Stimulated activated naive B cell treated with anti-CD40 and anti-IgM and Interleukin-4, amounts not matched to agents 10 μg/mL and 1 μg/mL and 100 μg/mL, for 72 hours (primary cell): ENCODE results near the gene ARHGAP28.
"Not testable (repeated sequence)": the region's sequence is repeated elsewhere in the genome, so short reads cannot be mapped to it uniquely, and the experiment has no call there.

Experiments
- ATAC-seq, 2 donors: fragments of 150-1000 bp; cut with Tn5 transposase; replicated peaks; 2 replicates each; pipeline ENCODE4 v1.10.0; 2021; ENCODE audit warnings: moderate library complexity in 1 of 2
- DNase-seq: peaks from one replicate; pipeline ENCODE4 v3.0.0; 2021
- H3K27ac Mint-ChIP-seq: one replicate; pipeline ENCODE4 v1.8.0; 2022; ENCODE audit warnings: mild to moderate bottlenecking, mixed read lengths
- H3K27me3 Mint-ChIP-seq, 2 donors: one replicate each; pipeline ENCODE4 v1.8.0; 2022; ENCODE audit warnings: mixed read lengths in 2 of 2
- H3K36me3 Mint-ChIP-seq, 2 donors: one replicate each; pipeline ENCODE4 v1.8.0; 2022; ENCODE audit warnings: mixed read lengths in 2 of 2, mild to moderate bottlenecking in 1 of 2
- H3K4me1 Mint-ChIP-seq, 2 donors: one replicate each; pipeline ENCODE4 v1.8.0; 2022; ENCODE audit warnings: mixed read lengths in 2 of 2, mild to moderate bottlenecking in 1 of 2
- H3K4me3 Mint-ChIP-seq, 2 donors: one replicate each; pipeline ENCODE4 v1.8.0; 2022; ENCODE audit warnings: mild to moderate bottlenecking in 2 of 2, mixed read lengths in 2 of 2, moderate library complexity in 1 of 2
- H3K9me3 Mint-ChIP-seq, 2 donors: one replicate each; pipeline ENCODE4 v1.8.0; 2022; ENCODE audit warnings: mixed read lengths in 2 of 2, mild to moderate bottlenecking in 1 of 2

ARHGAP28 gene

DNA sequence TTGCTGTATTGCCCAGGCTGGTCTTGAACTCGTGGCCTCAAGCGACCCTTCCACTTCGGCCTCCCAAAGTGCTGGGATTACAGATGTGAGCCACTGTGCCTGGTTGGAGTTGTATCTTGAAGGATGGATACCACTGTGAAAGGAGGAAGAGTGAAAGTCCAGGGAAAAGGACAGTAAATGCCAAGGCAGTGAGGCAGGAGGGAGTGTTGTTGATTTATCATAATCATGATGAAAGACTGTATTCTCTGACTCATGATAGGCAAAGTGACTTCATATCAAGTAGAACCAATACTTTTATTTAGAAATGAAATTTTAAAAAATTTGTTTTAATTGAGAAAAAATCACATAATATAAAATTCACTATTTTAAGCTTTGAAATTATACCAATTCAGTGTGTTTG, 162.3 kb downstream of the ARHGAP28 start:
- no peaks in the 10 kb centered on the region for H3K36me3 Mint-ChIP-seq
- no peak overlapping the region for H3K4me3 Mint-ChIP-seq
- no peak overlapping the region for H3K27ac Mint-ChIP-seq
- H3K9me3 Mint-ChIP-seq: no peaks in the 10 kb centered on the region
- DNase-seq (no peak), ATAC-seq (no peak)
- no peaks in the 10 kb centered on the region for H3K27me3 Mint-ChIP-seq
- no peaks in the 10 kb centered on the region for H3K4me1 Mint-ChIP-seq

DNA sequence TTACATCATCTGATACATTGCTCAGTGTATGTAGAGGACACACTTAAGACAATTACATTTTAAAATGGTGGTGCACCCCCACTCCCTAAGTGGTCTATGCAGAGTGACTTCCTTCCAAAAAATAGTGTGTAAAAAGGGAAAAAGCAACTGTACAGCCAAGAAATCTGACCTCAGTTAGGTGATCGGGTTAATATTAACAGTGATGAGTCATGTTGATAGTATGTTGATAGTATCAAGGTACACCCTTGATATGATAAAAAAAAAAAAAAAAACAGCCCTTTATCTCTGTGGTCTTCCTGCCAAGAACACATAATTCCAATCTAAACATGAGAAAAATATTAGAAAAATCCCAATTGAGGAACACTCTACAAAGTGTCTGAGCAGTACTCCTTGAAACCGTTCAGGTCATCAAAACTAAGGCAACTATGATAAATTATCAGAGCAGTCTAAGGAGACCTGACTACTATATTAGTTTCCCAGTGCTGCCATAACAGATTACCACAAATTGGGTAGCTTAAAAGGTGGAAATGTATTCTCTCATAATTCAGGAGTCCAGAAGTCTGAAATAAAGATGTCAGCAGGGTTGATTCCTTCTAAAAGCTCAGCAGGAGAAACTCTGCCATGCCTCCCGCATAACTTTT, 171.9 kb downstream of the ARHGAP28 start:
- Mint-ChIP-seq H3K4me1 (no peaks in the 10 kb centered on the region), H3K4me3 (no peak overlapping the region), H3K9me3 (peaks cover 10 to 16% of the 10 kb centered on the region in 2 donors), H3K36me3 (peaks cover 3 to 4% of the 10 kb centered on the region in 2 donors), H3K27me3 (peaks cover 0 to 3% of the 10 kb centered on the region in 2 donors), H3K27ac (no peak overlapping the region)
- ATAC-seq (no peak), DNase-seq (no peak)

DNA sequence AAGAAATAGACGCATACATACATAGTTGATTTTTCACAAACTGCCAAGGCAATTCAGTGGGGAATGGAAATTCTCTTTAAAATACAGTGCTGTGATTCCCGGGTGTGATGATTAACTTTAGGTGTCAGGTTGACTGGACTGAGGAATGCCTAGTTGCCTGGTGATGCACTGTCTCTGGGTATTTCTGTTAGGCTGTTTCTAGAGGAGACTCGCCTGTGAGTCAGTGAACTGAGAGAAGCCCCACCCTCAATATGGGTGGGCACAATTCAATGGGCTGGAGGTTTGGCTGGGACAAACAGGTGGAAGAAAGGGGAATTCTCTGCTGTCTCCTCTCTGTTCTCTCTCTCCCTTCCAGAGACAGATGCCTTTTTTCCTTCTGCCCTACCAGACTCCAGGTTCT, 187.6 kb downstream of the ARHGAP28 start:
- Mint-ChIP-seq H3K4me1 (no peaks in the 10 kb centered on the region), H3K27me3 (peaks cover 10 to 25% of the 10 kb centered on the region in 2 donors), H3K9me3 (peaks cover 2 to 4% of the 10 kb centered on the region in 2 donors), H3K27ac (no peak overlapping the region), H3K4me3 (no peak overlapping the region), H3K36me3 (peaks cover 0 to 4% of the 10 kb centered on the region in 2 donors)
- ATAC-seq (no peak), DNase-seq (no peak)

DNA sequence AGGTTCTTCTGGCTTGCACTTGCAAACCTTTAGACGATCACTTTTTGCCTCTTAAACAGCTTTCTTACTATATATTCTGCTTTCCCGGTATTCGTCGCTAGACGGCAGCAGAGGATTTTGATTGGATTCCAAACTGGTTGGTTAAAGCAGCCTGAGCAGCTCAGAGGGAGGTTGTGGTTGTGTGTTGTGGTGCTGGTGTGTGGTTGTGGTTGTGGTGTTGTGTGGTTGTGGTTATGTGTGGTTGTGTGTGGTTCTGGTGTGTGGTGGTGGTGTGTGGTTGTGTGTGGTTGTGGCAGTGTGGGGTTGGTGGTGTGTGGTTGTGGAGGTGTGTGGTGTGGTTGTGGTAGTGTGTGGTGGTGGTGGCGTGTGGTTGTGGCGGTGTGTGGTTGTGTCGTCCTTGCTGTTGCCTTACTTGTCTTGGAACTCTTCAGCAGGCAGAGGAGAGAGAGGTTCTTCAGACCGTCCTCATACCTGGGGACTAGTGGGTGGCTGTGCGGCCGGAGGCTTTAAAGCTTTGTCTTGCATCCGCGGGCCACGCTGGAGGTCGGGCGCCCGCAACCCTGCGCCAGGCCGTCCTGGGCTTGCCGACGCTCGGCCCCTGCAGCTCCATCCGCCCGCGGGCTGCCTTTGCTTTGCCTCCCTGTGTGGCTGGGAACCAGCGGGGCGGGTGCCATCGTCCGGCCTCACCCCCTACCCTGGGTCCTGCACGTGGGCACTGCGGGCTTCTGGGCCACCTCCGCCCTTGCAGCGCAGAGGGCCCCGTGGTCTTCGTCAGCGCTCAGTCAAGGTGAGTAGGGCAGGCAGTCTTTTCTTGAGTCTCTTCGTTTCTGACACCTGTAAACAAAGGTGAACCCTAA, 190.8 kb downstream of the ARHGAP28 start:
- H3K9me3 Mint-ChIP-seq: peaks cover 5 to 8% of the 10 kb centered on the region in 2 donors
- H3K27me3 Mint-ChIP-seq: peaks cover 10 to 25% of the 10 kb centered on the region in 2 donors
- ATAC-seq (peak; percentile 38 to 52), DNase-seq (peak; percentile 6)
- peaks cover 0 to 4% of the 10 kb centered on the region in 2 donors for H3K36me3 Mint-ChIP-seq
- no peak overlapping the region for H3K4me3 Mint-ChIP-seq
- H3K4me1 Mint-ChIP-seq: no peaks in the 10 kb centered on the region
- H3K27ac Mint-ChIP-seq: no peak overlapping the region

DNA sequence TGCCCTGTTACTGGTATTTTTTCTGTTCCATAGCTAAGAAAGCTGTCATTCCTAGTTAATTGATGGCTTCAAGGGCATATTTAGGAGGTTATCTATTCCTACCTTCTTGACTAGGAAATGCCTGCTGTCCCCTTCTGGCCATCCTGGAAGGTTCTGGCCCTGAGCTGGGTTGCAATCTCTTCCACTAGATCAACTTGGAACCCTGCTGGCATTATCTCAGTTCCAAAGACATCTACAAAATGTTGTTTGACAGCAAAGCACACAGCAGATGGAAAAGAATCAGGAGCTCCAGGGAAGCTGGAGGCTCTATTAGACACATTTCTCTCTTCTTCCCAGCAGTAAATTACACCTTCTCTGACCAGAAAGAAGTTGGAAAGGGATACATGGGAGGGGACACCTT, 192.1 kb downstream of the ARHGAP28 start:
- ATAC-seq: no peak
- Mint-ChIP-seq H3K4me1 (no peaks in the 10 kb centered on the region), H3K27ac (no peak overlapping the region), H3K27me3 (peaks cover 10 to 25% of the 10 kb centered on the region in 2 donors), H3K36me3 (peaks cover 0 to 4% of the 10 kb centered on the region in 2 donors), H3K4me3 (no peak overlapping the region), H3K9me3 (peaks cover 5 to 8% of the 10 kb centered on the region in 2 donors)
- no peak for DNase-seq

DNA sequence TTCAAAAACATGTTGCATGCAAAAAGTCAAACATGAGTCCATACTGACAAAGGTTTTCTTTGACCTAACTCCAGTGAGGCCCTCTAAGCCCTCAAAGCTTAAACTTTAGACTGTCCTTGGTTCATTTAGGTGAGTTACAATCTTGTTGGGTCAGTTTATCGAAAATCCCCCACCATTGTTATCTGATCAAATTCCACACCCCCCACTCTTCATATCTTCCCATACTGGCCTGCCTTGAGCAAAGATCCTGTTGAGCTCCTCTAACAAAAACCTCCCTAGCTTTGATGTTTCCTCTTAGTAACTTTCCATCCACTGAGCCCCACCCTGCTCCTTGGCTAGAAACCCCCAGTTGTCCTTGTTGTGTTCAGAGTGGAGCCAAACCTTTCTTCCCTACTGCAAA, 193.7 kb downstream of the ARHGAP28 start:
- no peak overlapping the region for H3K4me3 Mint-ChIP-seq
- no peak overlapping the region for H3K27ac Mint-ChIP-seq
- peaks cover 5 to 8% of the 10 kb centered on the region in 2 donors for H3K9me3 Mint-ChIP-seq
- DNase-seq (no peak), ATAC-seq (no peak)
- peaks cover 0 to 4% of the 10 kb centered on the region in 2 donors for H3K36me3 Mint-ChIP-seq
- peaks cover 5 to 15% of the 10 kb centered on the region in 2 donors for H3K27me3 Mint-ChIP-seq
- no peaks in the 10 kb centered on the region for H3K4me1 Mint-ChIP-seq

DNA sequence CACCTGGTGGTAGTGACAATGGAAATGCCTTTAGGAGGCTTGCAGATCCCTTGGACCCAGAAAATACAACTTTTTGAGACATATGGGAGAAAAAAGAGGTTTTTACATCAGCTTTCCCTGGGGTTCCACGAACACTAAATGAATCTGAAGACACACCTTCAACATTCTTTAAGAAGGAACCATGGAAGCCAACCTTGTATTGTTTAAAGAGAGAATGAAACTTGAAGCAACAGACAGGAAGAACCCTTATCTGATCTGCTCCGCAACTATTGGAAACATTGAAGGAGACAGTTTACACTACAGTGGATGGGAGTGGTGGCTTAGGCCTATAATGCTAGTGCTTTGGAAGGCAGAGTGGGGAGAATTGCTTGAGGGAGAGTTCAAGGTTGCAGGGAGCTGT, 197.6 kb downstream of the ARHGAP28 start:
- ATAC-seq (no peak), DNase-seq (no peak)
- H3K4me3 Mint-ChIP-seq: no peak overlapping the region
- no peak overlapping the region for H3K27ac Mint-ChIP-seq
- no peaks in the 10 kb centered on the region for H3K4me1 Mint-ChIP-seq
- peaks cover 2 to 4% of the 10 kb centered on the region in 2 donors for H3K9me3 Mint-ChIP-seq
- no peaks in the 10 kb centered on the region for H3K27me3 Mint-ChIP-seq
- no peaks in the 10 kb centered on the region for H3K36me3 Mint-ChIP-seq

DNA sequence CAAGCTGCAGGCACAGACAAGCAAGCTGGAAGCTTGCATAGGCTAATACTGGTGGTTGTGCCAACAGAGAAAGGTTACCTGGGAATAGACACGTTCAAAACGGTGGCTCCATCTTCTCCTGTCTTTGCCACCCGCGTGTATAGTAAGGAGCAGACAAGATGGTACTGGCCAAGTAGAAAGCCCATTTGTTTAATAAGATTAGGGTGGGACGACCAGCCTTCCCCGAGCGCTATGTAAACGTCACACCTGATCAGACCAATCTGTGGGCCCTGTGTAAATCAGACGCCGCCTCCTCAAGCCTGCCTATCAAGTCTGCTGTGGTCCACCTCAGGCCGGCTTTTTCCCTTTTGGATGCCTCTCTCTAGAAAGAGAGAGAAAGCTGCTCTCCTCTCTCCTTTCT, 198.8 kb downstream of the ARHGAP28 start:
- no peak overlapping the region for H3K27ac Mint-ChIP-seq
- peaks cover 2 to 3% of the 10 kb centered on the region in 2 donors for H3K9me3 Mint-ChIP-seq
- H3K4me1 Mint-ChIP-seq: no peaks in the 10 kb centered on the region
- DNase-seq (no peak), ATAC-seq (no peak)
- H3K36me3 Mint-ChIP-seq: no peaks in the 10 kb centered on the region
- H3K27me3 Mint-ChIP-seq: no peaks in the 10 kb centered on the region
- no peak overlapping the region for H3K4me3 Mint-ChIP-seq

DNA sequence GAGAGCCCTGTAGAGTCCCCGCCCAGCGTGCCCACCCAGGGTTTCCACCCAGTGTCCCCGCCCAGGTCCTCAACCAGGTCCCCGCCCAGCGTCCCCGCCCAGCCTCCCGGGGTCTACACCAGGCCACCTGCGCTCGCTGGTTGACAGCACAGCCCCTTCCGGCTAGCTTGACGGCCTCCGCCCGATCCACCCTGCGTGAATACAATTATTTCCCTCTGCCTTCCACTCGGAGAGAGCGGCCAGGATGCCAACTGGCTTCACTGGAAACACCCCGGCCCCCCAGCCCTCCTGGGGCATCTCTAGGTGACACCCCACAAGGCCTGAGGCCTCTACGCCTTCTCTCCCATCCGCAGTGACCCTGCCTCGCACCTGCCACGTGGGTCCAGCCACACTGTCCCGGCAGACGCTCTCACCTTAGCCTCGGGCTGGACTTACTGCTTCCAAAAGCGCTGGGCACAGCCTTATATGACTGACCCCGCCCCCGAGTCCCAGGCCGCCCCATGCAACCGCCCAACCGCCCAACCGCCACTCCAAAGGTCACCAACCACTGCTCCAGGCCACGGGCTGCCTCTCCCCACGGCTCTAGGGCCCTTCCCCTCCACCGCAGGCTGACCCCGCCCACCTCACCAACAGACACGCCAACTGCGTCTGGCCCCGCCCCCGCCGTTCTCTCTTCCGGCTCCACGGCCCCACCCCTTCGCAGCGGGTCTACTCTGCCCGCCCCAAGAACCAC, 200.0 kb downstream of the ARHGAP28 start:
- Mint-ChIP-seq H3K4me3 (no peak overlapping the region), H3K4me1 (no peaks in the 10 kb centered on the region), H3K27ac (no peak overlapping the region), H3K9me3 (peaks cover 0 to 2% of the 10 kb centered on the region in 2 donors), H3K36me3 (no peaks in the 10 kb centered on the region), H3K27me3 (no peaks in the 10 kb centered on the region)
- no peak for DNase-seq
- no peak for ATAC-seq

DNA sequence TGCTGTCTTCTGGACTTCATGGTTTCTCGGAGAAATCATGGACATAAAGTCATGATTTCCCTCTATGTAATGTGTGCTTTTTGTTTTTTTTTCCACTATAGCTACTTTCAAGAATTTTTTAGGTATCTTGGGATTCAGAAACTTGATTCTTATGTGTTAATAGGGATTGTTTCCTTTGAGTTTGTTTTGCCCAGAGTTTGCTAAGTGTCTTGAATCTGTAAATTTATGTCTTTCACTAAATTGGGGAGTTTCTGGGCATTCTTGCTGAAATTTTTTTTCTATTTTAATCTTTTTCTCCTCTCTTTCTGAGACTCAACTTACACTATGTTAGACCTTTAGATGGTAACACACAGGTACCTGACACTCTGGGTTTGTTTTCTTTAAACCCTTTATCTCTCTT, 205.3 kb downstream of the ARHGAP28 start:
- Mint-ChIP-seq H3K4me1 (no peaks in the 10 kb centered on the region), H3K36me3 (no peaks in the 10 kb centered on the region), H3K4me3 (no peak overlapping the region), H3K27me3 (peaks cover 10 to 17% of the 10 kb centered on the region in 2 donors), H3K27ac (no peak overlapping the region), H3K9me3 (peaks cover 0 to 2% of the 10 kb centered on the region in 2 donors)
- ATAC-seq (no peak), DNase-seq (no peak)

DNA sequence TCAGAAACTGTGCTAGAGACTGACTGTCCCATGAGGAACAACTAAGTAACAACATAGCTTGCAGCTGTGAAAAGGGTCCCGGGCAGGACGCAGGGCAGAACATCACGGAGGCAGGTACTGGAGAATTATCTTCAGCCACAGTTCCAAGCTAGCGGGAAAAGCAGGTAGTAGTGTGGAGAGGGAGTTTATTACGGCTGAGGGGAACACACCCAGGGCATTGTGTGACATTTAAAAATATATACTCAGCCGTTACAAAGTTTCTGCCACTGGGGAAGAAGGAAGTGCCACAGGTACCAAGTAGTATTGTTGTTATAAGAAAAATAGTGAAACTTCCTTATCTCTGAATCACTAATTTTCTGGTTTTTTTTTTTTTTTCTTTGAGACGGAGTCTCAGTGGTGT, 208.5 kb downstream of the ARHGAP28 start:
- peaks cover 10 to 17% of the 10 kb centered on the region in 2 donors for H3K27me3 Mint-ChIP-seq
- no peak overlapping the region for H3K4me3 Mint-ChIP-seq
- ATAC-seq (no peak), DNase-seq (no peak)
- no peak overlapping the region for H3K27ac Mint-ChIP-seq
- no peaks in the 10 kb centered on the region for H3K4me1 Mint-ChIP-seq
- H3K9me3 Mint-ChIP-seq: no peaks in the 10 kb centered on the region
- H3K36me3 Mint-ChIP-seq: no peaks in the 10 kb centered on the region

DNA sequence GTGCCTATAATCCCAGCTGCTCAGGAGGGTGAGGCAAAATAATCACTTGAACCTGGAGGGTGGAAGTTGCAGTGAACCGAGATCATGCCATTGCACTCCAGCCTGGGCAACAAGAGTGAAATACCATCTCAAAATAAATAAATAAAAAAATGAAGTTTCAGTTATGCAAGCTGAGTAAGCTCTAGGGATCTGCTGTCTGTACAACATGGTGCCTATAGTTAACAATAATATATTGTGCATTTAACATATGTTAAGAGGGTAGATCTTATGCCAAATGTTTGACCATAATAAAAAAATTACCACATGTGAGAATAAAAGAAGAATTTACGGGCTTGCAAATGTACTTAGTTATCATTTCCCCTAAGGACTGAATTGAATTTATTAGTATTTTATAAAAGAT, 208.9 kb downstream of the ARHGAP28 start:
- H3K9me3 Mint-ChIP-seq, DNase-seq, ATAC-seq, H3K4me3 Mint-ChIP-seq, H3K36me3 Mint-ChIP-seq, H3K4me1 Mint-ChIP-seq, H3K27ac Mint-ChIP-seq: not testable (repeated sequence)
- peaks cover 10 to 17% of the 10 kb centered on the region in 2 donors for H3K27me3 Mint-ChIP-seq

DNA sequence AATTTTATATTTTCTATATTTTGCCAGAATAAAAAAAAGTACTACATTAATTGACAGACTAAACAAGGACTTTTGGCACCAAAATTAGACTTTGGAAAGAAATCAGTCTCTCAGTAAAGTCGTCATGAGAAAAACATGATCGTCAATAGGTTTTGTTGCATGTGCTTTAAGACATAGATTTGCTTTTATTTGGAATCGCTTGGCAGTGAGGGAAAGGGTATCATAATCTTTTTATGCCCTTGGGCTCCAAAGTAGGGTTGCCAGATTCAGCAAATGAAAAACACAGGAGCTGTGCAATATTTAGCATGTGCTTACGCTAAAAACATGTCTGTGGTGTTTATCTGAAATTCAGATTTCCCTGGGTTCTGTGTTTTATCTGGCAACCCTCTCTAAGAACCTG, 210.5 kb downstream of the ARHGAP28 start:
- no peaks in the 10 kb centered on the region for H3K9me3 Mint-ChIP-seq
- no peak for ATAC-seq
- no peaks in the 10 kb centered on the region for H3K4me1 Mint-ChIP-seq
- DNase-seq: no peak
- peaks cover 10 to 17% of the 10 kb centered on the region in 2 donors for H3K27me3 Mint-ChIP-seq
- no peaks in the 10 kb centered on the region for H3K36me3 Mint-ChIP-seq
- H3K4me3 Mint-ChIP-seq: no peak overlapping the region
- no peak overlapping the region for H3K27ac Mint-ChIP-seq

DNA sequence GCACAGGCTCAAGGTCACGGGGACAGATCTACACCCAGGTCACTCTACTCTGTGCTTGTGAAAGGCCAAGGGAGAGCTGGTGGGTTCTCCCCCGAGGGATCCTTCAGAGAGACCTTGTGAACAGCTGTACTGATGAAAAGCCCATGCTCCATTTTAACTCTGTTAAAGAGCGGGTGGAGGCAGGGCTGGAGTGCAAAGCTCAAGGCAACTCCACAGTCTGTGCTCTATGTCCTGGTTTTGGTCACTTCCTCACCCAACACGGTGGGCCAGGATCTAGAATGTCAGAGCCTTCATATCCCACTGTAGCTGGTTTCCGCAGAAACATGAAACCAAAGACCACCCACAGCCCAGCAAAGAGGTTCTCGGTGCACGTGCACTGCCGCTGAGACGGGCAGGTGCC, 210.9 kb downstream of the ARHGAP28 start:
- Mint-ChIP-seq H3K9me3 (no peaks in the 10 kb centered on the region), H3K4me3 (no peak overlapping the region)

More for the DNA sequence above, 210.9 kb downstream of the ARHGAP28 start:
- DNase-seq (no peak), ATAC-seq (no peak)
- Mint-ChIP-seq H3K36me3 (no peaks in the 10 kb centered on the region), H3K27me3 (peaks cover 10 to 12% of the 10 kb centered on the region in 2 donors), H3K27ac (no peak overlapping the region), H3K4me1 (no peaks in the 10 kb centered on the region)
